Mucosa of stomach (tissue), 1 donor: ENCODE measurements around the gene KCNJ14.

Experiments used
- H3K27me3 ChIP-seq: one replicate; pipeline ENCODE4 v1.7.0; 2013; ENCODE audit warnings: mild to moderate bottlenecking, low read length; ENCODE audit not compliant: control insufficient read depth, insufficient read depth
- H3K36me3 ChIP-seq: one replicate; pipeline ENCODE4 v1.7.0; 2013; ENCODE audit warnings: low read length; ENCODE audit not compliant: control insufficient read depth, insufficient read depth
- H3K4me1 ChIP-seq: one replicate; pipeline ENCODE4 v1.7.0; 2013; ENCODE audit warnings: mild to moderate bottlenecking, low read length; ENCODE audit not compliant: control insufficient read depth, insufficient read depth
- H3K4me3 ChIP-seq: one replicate; pipeline ENCODE4 v1.7.0; 2013; ENCODE audit warnings: low read length
- H3K9ac ChIP-seq: one replicate; pipeline ENCODE4 v1.7.0; 2013; ENCODE audit warnings: mild to moderate bottlenecking, low read length, moderate library complexity
- H3K9me3 ChIP-seq: one replicate; pipeline ENCODE4 v1.7.0; 2013; ENCODE audit warnings: mild to moderate bottlenecking, low read length, moderate library complexity; ENCODE audit not compliant: control insufficient read depth
- donor health status: Pancreatic carcinoma.

The KCNJ14 gene

GRCh38 chr19:48477067-48477685 is 21.8 kb downstream of the KCNJ14 start:
- H3K9ac ChIP-seq: no peak overlapping the region
- peaks cover 20% of the 10 kb centered on the region for H3K36me3 ChIP-seq
- H3K4me3 ChIP-seq: no peak overlapping the region
- no peaks in the 10 kb centered on the region for H3K27me3 ChIP-seq
- no peaks in the 10 kb centered on the region for H3K9me3 ChIP-seq
- peaks cover 15% of the 10 kb centered on the region for H3K4me1 ChIP-seq

- H3K9ac ChIP-seq: no peak overlapping the region
- H3K4me3 ChIP-seq: no peak overlapping the region
- no peaks in the 10 kb centered on the region for H3K9me3 ChIP-seq
- no peaks in the 10 kb centered on the region for H3K27me3 ChIP-seq
- H3K36me3 ChIP-seq: peaks cover 16% of the 10 kb centered on the region
- peaks cover 15% of the 10 kb centered on the region for H3K4me1 ChIP-seq
Measured at GRCh38 chr19:48477698-48478338, 22.4 kb downstream of the KCNJ14 start.

GRCh38 chr19:48478339-48479256 is 23.2 kb downstream of the KCNJ14 start:
- Histone ChIP-seq H3K4me3 (no peak overlapping the region), H3K9me3 (no peaks in the 10 kb centered on the region), H3K36me3 (peaks cover 9% of the 10 kb centered on the region), H3K9ac (no peak overlapping the region), H3K4me1 (peaks cover 15% of the 10 kb centered on the region), H3K27me3 (no peaks in the 10 kb centered on the region)

DNA sequence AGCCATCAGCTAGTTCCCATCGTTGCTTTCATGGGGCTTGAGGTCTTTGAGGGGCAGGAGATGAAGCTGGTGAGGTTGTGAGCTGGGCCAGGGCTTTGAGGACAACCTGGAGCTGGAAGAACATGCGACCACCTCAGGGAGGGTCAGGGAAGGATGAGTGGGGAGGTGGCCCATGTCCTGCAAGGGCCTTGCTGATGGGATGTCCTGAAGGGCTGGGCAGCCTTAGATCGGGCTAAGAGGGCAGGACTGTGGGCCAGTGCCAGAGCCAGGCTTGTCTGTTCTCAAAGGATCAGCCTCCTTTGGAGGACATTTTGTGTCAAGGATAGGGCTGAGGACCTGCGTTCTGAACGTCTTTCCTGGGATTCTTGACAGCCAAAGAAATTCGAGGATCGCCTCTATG is 24.3 kb downstream of the KCNJ14 start:
- Histone ChIP-seq H3K4me1 (peaks cover 15% of the 10 kb centered on the region), H3K9me3 (no peaks in the 10 kb centered on the region), H3K36me3 (peaks cover 5% of the 10 kb centered on the region), H3K4me3 (no peak overlapping the region), H3K27me3 (no peaks in the 10 kb centered on the region), H3K9ac (peak overlapping the region; percentile 65)

GRCh38 chr19:48480183-48480557 is 24.8 kb downstream of the KCNJ14 start:
- Histone ChIP-seq H3K36me3 (peaks cover 1% of the 10 kb centered on the region), H3K4me1 (peaks cover 15% of the 10 kb centered on the region), H3K27me3 (no peaks in the 10 kb centered on the region), H3K9me3 (no peaks in the 10 kb centered on the region), H3K4me3 (no peak overlapping the region), H3K9ac (peak overlapping the region; percentile 65)

GRCh38 chr19:48480558-48481500 is 25.5 kb downstream of the KCNJ14 start:
- Histone ChIP-seq H3K9me3 (no peaks in the 10 kb centered on the region), H3K9ac (peak overlapping the region; percentile 65), H3K27me3 (no peaks in the 10 kb centered on the region), H3K4me1 (peaks cover 15% of the 10 kb centered on the region), H3K4me3 (no peak overlapping the region), H3K36me3 (no peaks in the 10 kb centered on the region)

DNA sequence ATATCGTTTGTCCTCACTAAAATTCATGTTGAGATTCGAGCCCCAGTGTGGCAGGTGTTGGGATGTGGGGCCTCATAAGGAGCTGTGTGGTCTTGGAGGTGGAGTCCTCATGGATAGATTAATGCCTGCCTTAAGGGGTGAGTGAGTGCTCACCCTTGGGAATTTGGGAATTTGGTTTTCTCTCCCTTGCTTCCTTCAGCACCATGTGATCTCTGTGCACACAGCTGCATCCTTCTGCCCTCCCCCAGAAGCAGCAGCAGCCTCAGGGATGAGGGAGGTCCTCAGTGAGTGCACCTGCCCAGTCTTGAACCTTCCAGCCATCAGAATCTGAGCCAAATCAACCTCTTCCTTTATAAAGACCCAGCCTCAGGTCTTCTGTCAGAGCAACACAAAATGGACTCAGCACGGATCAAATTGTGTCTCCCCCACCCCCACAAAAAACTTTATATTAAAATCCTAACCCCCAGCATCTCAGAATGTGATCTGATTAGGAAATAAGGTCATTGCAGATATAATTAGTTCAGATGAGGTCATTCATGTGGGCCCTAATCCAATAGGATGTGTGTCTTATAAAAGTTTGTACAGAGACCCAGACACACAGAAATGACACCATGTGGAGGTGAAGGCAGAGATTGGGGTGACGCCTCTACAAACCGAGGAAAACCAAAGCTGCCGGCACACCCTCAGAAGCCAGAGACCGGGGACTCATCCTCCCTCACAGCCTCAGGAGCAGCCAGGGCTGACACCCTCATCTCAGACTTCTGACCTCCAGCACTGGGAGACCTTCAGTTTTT is 26.7 kb downstream of the KCNJ14 start:
- Histone ChIP-seq H3K9me3 (no peaks in the 10 kb centered on the region), H3K9ac (no peak overlapping the region), H3K36me3 (no peaks in the 10 kb centered on the region), H3K27me3 (no peaks in the 10 kb centered on the region), H3K4me3 (no peak overlapping the region), H3K4me1 (peaks cover 16% of the 10 kb centered on the region)

DNA sequence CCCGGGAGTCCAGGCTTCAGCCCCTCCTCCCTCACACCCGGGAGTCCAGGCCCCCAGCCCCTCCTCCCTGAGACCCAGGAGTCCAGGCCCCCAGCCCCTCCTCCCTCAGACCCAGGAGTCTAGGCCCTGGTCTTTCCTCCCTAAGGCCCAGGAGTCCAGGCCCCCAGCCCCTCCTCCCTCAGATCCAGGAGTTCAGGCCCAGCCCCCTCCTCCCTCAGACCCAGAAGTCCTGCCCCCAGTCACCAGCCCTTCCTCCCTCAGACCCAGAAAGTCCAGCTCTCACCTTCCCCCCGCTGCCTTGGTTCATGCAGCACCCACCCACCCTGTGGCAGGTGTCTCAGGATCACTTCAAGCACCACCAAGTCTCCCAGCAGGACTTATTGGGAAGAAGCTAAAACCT is 27.9 kb downstream of the KCNJ14 start:
- H3K36me3 ChIP-seq: no peaks in the 10 kb centered on the region
- H3K9ac ChIP-seq: no peak overlapping the region
- H3K4me3 ChIP-seq: no peak overlapping the region
- peaks cover 28% of the 10 kb centered on the region for H3K4me1 ChIP-seq
- H3K27me3 ChIP-seq: no peaks in the 10 kb centered on the region
- H3K9me3 ChIP-seq: no peaks in the 10 kb centered on the region

GRCh38 chr19:48484247-48484893 is 29.0 kb downstream of the KCNJ14 start:
- no peaks in the 10 kb centered on the region for H3K9me3 ChIP-seq
- H3K36me3 ChIP-seq: no peaks in the 10 kb centered on the region
- H3K4me3 ChIP-seq: no peak overlapping the region
- H3K9ac ChIP-seq: no peak overlapping the region
- H3K27me3 ChIP-seq: no peaks in the 10 kb centered on the region
- H3K4me1 ChIP-seq: peaks cover 38% of the 10 kb centered on the region

GRCh38 chr19:48484931-48485612 is 29.7 kb downstream of the KCNJ14 start:
- H3K9me3 ChIP-seq: no peaks in the 10 kb centered on the region
- H3K4me1 ChIP-seq: peaks cover 37% of the 10 kb centered on the region
- H3K4me3 ChIP-seq: no peak overlapping the region
- no peaks in the 10 kb centered on the region for H3K36me3 ChIP-seq
- H3K9ac ChIP-seq: no peak overlapping the region
- no peaks in the 10 kb centered on the region for H3K27me3 ChIP-seq
